Loucy (cell line): ENCODE measurements around the gene HOMER1.

Experiments
- H2AFZ ChIP-seq: fragments of 200-600 bp; sonication (generic); 2 replicates; pipeline ENCODE4 v1.6.0; 2016; ENCODE audit warnings: antibody characterized with exemption, mild to moderate bottlenecking, low read length, moderate library complexity
- H3F3A ChIP-seq: fragments of 200-600 bp; 2 replicates; pipeline ENCODE4 v1.6.0; 2016; ENCODE audit warnings: antibody characterized with exemption, low read depth, mild to moderate bottlenecking
- H3K27me3 ChIP-seq: fragments of 200-600 bp; sonication (generic); 2 replicates; pipeline ENCODE4 v1.6.1; 2014; ENCODE audit warnings: low read length, mild to moderate bottlenecking; ENCODE audit not compliant: insufficient read depth, poor library complexity, severe bottlenecking
- H3K36me3 ChIP-seq: fragments of 200-600 bp; sonication (generic); 2 replicates; pipeline ENCODE4 v1.6.1; 2016; ENCODE audit warnings: low read length; ENCODE audit not compliant: insufficient read depth
- H3K4me1 ChIP-seq: fragments of 200-600 bp; sonication (generic); 2 replicates; pipeline ENCODE4 v1.5.1; 2014; ENCODE audit warnings: low read length, mild to moderate bottlenecking; ENCODE audit not compliant: insufficient read depth, poor library complexity, severe bottlenecking
- H3K4me2 ChIP-seq: fragments of 200-600 bp; sonication (generic); 2 replicates; pipeline ENCODE4 v1.6.0; 2014; ENCODE audit warnings: antibody characterized with exemption, low read length, low read depth, mild to moderate bottlenecking; ENCODE audit not compliant: poor library complexity, severe bottlenecking
- H3K4me3 ChIP-seq: fragments of 200-600 bp; sonication (generic); 2 replicates; pipeline ENCODE4 v1.5.1; 2014; ENCODE audit warnings: low read length, mild to moderate bottlenecking, mixed read lengths; ENCODE audit not compliant: poor library complexity, severe bottlenecking
- H3K79me2 ChIP-seq: fragments of 200-600 bp; sonication (generic); 2 replicates; pipeline ENCODE4 v1.6.1; 2014; ENCODE audit warnings: low read length; ENCODE audit not compliant: insufficient read depth
- H3K9ac ChIP-seq: fragments of 200-600 bp; sonication (generic); 2 replicates; pipeline ENCODE4 v1.6.0; 2014; ENCODE audit warnings: mild to moderate bottlenecking, low read depth, low read length, moderate library complexity; ENCODE audit not compliant: poor library complexity, severe bottlenecking
- H3K9me2 ChIP-seq: fragments of 200-600 bp; sonication (generic); replicated peaks from 2 replicates; pipeline ENCODE4 v1.6.1; 2016; ENCODE audit warnings: low read depth, low read length, mixed read lengths
- H3K9me3 ChIP-seq: fragments of 200-600 bp; sonication (generic); 2 replicates; pipeline ENCODE4 v1.6.1; 2014; ENCODE audit warnings: mild to moderate bottlenecking, antibody characterized with exemption, low read length, low read depth; ENCODE audit not compliant: insufficient read depth
- H4K20me1 ChIP-seq: fragments of 200-600 bp; sonication (generic); 2 replicates; pipeline ENCODE4 v1.6.0; 2014; ENCODE audit warnings: antibody characterized with exemption, low read length, mild to moderate bottlenecking; ENCODE audit not compliant: insufficient read depth, poor library complexity, severe bottlenecking
- EZH2phosphoT487 ChIP-seq: fragments of 200-600 bp; IDR thresholded peaks from 2 replicates; pipeline ENCODE4 v1.6.1; 2018; ENCODE audit warnings: antibody characterized with exemption, mild to moderate bottlenecking, moderate library complexity, borderline replicate concordance
- TF ChIP-seq, protein P1 (sequence below): fragments of 200-600 bp; sonication (generic); conservative IDR thresholded peaks from 2 replicates; pipeline ENCODE4 v1.5.1; 2014; ENCODE audit warnings: mild to moderate bottlenecking, antibody characterized with exemption, low read length

Gene HOMER1

DNA sequence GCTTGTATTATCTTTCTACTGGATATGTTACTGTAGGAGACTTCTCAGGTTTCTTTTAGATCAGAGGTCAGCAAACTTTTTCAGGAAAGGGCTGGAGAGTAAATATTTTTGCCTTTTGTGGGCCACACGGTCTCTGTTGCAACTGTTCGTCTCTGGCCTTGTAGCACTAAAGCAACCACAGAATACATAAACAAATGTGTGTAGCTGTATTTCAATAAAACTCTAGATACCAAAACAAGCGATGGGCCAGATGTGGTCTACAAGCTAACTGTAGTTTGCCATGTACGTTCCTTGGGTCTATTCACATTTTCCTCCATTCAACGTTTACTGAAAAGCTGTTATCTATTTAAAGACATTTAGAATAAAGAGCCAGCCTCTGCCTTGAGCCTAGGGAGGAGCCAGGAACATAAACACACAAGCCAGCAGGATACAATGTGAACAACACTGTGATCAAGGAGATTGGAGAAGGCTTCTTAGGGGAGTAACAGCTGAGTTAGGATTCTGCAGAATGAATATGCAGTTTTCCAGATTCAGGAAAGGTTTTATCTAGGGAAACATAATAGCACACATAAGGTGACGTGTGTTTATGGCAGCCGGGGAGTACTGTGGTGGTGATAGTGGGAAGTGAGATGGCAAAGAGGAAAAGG is 33.0 kb upstream of the HOMER1 start:
- Histone ChIP-seq H3K9me3 (no peaks in the 10 kb centered on the region), H3K79me2 (no peaks in the 10 kb centered on the region), H3K9ac (no peak overlapping the region), H3K4me3 (no peak overlapping the region), H3K4me1 (no peaks in the 10 kb centered on the region), H3K27me3 (no peaks in the 10 kb centered on the region), H4K20me1 (no peaks in the 10 kb centered on the region), H3K4me2 (no peak overlapping the region), H3F3A (no peaks in the 10 kb centered on the region), H2AFZ (no peak overlapping the region), H3K36me3 (no peaks in the 10 kb centered on the region), H3K9me2 (no peaks in the 10 kb centered on the region)
- no peak for TF ChIP-seq EZH2phosphoT487
- TF ChIP-seq, protein P1, sequence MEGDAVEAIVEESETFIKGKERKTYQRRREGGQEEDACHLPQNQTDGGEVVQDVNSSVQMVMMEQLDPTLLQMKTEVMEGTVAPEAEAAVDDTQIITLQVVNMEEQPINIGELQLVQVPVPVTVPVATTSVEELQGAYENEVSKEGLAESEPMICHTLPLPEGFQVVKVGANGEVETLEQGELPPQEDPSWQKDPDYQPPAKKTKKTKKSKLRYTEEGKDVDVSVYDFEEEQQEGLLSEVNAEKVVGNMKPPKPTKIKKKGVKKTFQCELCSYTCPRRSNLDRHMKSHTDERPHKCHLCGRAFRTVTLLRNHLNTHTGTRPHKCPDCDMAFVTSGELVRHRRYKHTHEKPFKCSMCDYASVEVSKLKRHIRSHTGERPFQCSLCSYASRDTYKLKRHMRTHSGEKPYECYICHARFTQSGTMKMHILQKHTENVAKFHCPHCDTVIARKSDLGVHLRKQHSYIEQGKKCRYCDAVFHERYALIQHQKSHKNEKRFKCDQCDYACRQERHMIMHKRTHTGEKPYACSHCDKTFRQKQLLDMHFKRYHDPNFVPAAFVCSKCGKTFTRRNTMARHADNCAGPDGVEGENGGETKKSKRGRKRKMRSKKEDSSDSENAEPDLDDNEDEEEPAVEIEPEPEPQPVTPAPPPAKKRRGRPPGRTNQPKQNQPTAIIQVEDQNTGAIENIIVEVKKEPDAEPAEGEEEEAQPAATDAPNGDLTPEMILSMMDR: no peak

DNA sequence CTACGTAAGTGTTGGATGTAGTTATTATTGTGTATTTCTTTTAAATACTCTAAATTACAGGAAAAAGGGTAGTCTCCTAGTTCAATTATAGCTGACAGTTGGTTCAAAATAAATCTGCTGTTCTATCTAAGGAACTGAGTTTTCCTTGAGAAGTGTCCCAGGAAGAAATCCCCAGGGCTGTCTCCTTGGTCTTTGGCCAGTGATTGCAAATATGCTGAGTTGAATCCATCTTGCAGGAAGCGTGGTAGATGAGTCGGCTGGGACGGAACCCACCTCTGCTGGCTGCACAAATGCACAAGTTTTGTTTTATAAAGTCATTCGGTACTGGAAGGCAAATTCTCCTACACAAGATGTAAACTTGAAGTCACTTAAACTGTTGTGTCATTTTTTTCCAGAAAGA is 30.2 kb upstream of the HOMER1 start:
- Histone ChIP-seq H4K20me1 (no peaks in the 10 kb centered on the region), H3K79me2 (no peaks in the 10 kb centered on the region), H3K36me3 (no peaks in the 10 kb centered on the region), H2AFZ (no peak overlapping the region), H3K27me3 (no peaks in the 10 kb centered on the region), H3F3A (no peaks in the 10 kb centered on the region), H3K4me2 (no peak overlapping the region), H3K4me1 (no peaks in the 10 kb centered on the region), H3K9me3 (no peaks in the 10 kb centered on the region), H3K9ac (no peak overlapping the region), H3K4me3 (no peak overlapping the region), H3K9me2 (no peaks in the 10 kb centered on the region)
- TF ChIP-seq, protein P1: no peak
- no peak for TF ChIP-seq EZH2phosphoT487

DNA sequence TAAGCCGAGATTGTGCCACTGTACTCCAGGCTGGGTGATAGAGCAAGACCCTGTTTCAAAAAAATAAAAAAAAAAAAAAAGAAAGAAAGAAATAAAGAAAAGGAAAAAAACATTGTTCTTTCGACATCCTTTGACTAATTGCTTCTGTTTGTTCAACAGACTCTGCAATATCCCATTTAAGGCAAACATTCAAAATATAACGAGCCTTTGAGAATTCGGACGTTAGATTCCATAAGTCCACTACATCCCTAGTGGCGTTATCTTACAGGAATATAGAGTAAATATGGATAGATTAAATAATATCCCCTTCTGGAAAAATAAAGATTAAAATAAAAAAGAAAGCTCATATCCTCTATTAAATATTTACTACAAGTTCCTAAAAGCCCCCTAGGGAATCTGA is 27.0 kb upstream of the HOMER1 start:
- Histone ChIP-seq H3K4me1 (no peaks in the 10 kb centered on the region), H3K9me2 (no peaks in the 10 kb centered on the region), H3K36me3 (no peaks in the 10 kb centered on the region), H3K9ac (no peak overlapping the region), H3K4me2 (no peak overlapping the region), H3F3A (no peaks in the 10 kb centered on the region), H3K79me2 (no peaks in the 10 kb centered on the region), H3K9me3 (no peaks in the 10 kb centered on the region), H2AFZ (no peak overlapping the region), H3K4me3 (no peak overlapping the region), H3K27me3 (no peaks in the 10 kb centered on the region), H4K20me1 (no peaks in the 10 kb centered on the region)
- no peak for TF ChIP-seq EZH2phosphoT487
- TF ChIP-seq, protein P1: no peak
